Measurements from ENCODE around the gene RANBP10. TPM values are rescaled to one million over a fixed set of nuclear protein-coding genes. Genes with fewer than 3 reads are reported as not detected.

RANBP10 gene
- polyA plus RNA-seq, 2 donors: 8.4 to 10.2 TPM

DNA sequence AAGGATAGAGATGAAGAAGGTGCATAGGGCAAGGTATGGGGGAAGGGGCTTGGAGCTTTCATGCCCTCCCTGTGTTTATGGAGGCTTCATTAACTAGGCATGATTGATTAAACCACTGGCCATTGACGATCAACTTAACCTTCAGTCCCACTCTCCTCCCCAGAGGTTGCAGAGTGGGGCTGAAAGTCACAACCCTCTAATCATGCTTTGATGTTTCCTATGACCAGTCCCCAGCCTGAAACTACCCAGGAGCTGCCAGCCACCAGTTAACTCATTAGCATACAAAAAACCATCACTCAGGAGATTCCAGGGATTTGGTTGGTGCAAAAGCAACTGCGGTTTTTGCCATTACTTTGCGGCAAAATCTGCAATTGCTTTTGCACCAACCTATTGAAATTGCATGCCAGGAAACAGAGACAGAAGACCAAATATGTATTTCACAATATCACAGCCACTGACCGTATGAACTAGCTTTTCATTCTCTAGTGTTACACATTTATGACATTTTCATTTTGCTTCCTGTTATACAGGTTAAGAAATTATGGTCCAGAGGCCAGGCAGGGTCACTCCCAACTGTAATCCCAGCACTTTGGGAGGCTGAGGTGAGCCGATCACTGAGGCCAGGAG lies 92.6 kb downstream of the RANBP10 start:
- H3K4me3 ChIP-seq (ENCODE audit: low read depth in 1 of 2, low read length in 2 of 2): no peak overlapping the region
- peak overlapping the region in 1 of 2 donors; percentile 48 for H3K27ac ChIP-seq (ENCODE audit: low read depth in 2 of 2, low read length in 1 of 2)
- 78 to 79% methylated on average over 5 of the region's 5 CpGs for WGBS, 2 donors
- no peaks in the 10 kb centered on the region for H3K9me3 ChIP-seq (ENCODE audit: control insufficient read depth in 2 of 2, insufficient read depth in 1 of 2, low read depth in 1 of 2, low read length in 1 of 2)
- no peaks in the 10 kb centered on the region for H3K27me3 ChIP-seq (ENCODE audit: control insufficient read depth in 1 of 2, insufficient read depth in 2 of 2, low read length in 2 of 2)
- H3K4me1 ChIP-seq (ENCODE audit: control insufficient read depth in 2 of 2, insufficient read depth in 2 of 2, low read length in 1 of 2): peaks cover 0 to 5% of the 10 kb centered on the region in 2 donors
- H3K36me3 ChIP-seq (ENCODE audit: control insufficient read depth in 2 of 2, insufficient read depth in 2 of 2, low read length in 1 of 2): peaks cover 0 to 2% of the 10 kb centered on the region in 2 donors

DNA sequence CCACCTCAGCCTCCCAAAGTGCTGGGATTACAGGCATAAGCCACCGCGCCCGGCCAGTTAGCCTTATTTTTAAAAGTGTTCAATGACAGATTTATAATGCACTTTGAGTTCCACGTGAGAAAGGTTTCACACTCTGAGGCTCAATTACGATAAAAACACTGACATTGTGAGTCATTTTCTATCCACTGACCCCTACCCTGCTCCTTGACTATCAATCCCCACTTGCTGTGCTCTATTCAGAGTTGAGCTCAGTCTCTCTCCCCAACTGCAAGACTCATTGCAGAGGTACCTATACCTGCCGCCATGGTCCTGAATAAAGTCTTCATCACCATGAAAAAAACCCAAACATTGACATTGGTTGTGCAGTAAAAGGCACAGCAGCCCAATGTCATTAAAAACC lies 95.8 kb downstream of the RANBP10 start:
- 92 to 95% methylated on average over 6 of the region's 6 CpGs for WGBS, 2 donors
- Histone ChIP-seq H3K4me3 (ENCODE audit: low read depth in 1 of 2, low read length in 2 of 2) (no peak overlapping the region), H3K4me1 (ENCODE audit: control insufficient read depth in 2 of 2, insufficient read depth in 2 of 2, low read length in 1 of 2) (no peaks in the 10 kb centered on the region), H3K36me3 (ENCODE audit: control insufficient read depth in 2 of 2, insufficient read depth in 2 of 2, low read length in 1 of 2) (peaks cover 0 to 2% of the 10 kb centered on the region in 2 donors), H3K27me3 (ENCODE audit: control insufficient read depth in 1 of 2, insufficient read depth in 2 of 2, low read length in 2 of 2) (no peaks in the 10 kb centered on the region), H3K27ac (ENCODE audit: low read depth in 2 of 2, low read length in 1 of 2) (no peak overlapping the region), H3K9me3 (ENCODE audit: control insufficient read depth in 2 of 2, insufficient read depth in 1 of 2, low read depth in 1 of 2, low read length in 1 of 2) (no peaks in the 10 kb centered on the region)

DNA sequence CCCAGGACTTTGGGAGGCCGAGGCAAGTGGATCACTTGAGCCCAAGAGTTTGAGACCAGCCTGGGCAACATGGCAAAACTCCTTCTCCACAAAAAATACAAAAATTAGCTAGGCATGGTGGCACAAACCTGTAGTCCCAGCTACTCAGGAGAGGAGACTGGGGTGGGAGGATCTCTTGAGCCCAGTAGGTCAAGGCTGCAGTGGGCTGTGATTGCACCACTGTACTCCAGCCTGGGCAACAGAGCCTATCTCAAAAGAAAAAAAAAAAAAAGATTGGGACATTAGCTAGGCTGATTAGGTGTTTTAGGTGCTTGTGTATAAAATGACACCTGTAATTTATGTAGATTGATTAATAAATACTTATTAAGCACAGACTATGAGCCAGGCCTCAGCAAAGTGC lies 97.3 kb downstream of the RANBP10 start:
- H3K27ac ChIP-seq (ENCODE audit: low read depth in 2 of 2, low read length in 1 of 2): peak overlapping the region in 1 of 2 donors; percentile 8
- no peaks in the 10 kb centered on the region for H3K9me3 ChIP-seq (ENCODE audit: control insufficient read depth in 2 of 2, insufficient read depth in 1 of 2, low read depth in 1 of 2, low read length in 1 of 2)
- H3K27me3 ChIP-seq (ENCODE audit: control insufficient read depth in 1 of 2, insufficient read depth in 2 of 2, low read length in 2 of 2): no peaks in the 10 kb centered on the region
- 92 to 93% methylated on average over 1 of the region's 1 CpG for WGBS, 2 donors
- peaks cover 0 to 2% of the 10 kb centered on the region in 2 donors for H3K36me3 ChIP-seq (ENCODE audit: control insufficient read depth in 2 of 2, insufficient read depth in 2 of 2, low read length in 1 of 2)
- H3K4me3 ChIP-seq (ENCODE audit: low read depth in 1 of 2, low read length in 2 of 2): no peak overlapping the region
- no peaks in the 10 kb centered on the region for H3K4me1 ChIP-seq (ENCODE audit: control insufficient read depth in 2 of 2, insufficient read depth in 2 of 2, low read length in 1 of 2)

DNA sequence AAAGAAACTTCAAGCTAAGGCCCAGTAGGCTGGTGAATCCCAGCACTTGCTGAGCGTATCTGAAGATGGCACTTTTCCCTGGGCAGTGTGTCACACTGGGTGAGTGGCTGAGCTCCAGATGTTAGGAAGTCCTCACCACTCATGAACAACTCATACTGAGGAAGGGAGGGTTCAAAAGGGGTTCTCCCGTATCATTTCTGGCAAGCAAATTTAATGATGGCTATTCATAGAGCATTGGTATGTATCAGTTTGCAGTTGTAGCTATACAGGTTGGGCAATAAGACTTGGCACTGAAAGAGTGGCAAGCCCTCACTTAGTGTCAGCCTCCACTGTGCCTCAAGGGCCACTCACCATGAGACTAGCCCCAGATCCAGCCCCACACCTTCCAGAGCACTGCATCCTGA lies 98.0 kb downstream of the RANBP10 start:
- 34 to 46% methylated on average over 2 of the region's 2 CpGs for WGBS, 2 donors
- Histone ChIP-seq H3K4me1 (ENCODE audit: control insufficient read depth in 2 of 2, insufficient read depth in 2 of 2, low read length in 1 of 2) (no peaks in the 10 kb centered on the region), H3K4me3 (ENCODE audit: low read depth in 1 of 2, low read length in 2 of 2) (no peak overlapping the region), H3K36me3 (ENCODE audit: control insufficient read depth in 2 of 2, insufficient read depth in 2 of 2, low read length in 1 of 2) (peaks cover 0 to 2% of the 10 kb centered on the region in 2 donors), H3K27me3 (ENCODE audit: control insufficient read depth in 1 of 2, insufficient read depth in 2 of 2, low read length in 2 of 2) (no peaks in the 10 kb centered on the region), H3K9me3 (ENCODE audit: control insufficient read depth in 2 of 2, insufficient read depth in 1 of 2, low read depth in 1 of 2, low read length in 1 of 2) (no peaks in the 10 kb centered on the region), H3K27ac (ENCODE audit: low read depth in 2 of 2, low read length in 1 of 2) (peak overlapping the region; percentile 38 to 74)

GRCh38 chr16:67707790-67708189 lies 98.6 kb downstream of the RANBP10 start:
- 97 to 98% methylated on average over 5 of the region's 5 CpGs for WGBS, 2 donors
- H3K4me3 ChIP-seq (ENCODE audit: low read depth in 1 of 2, low read length in 2 of 2): no peak overlapping the region
- no peaks in the 10 kb centered on the region for H3K27me3 ChIP-seq (ENCODE audit: control insufficient read depth in 1 of 2, insufficient read depth in 2 of 2, low read length in 2 of 2)
- H3K9me3 ChIP-seq (ENCODE audit: control insufficient read depth in 2 of 2, insufficient read depth in 1 of 2, low read depth in 1 of 2, low read length in 1 of 2): no peaks in the 10 kb centered on the region
- H3K36me3 ChIP-seq (ENCODE audit: control insufficient read depth in 2 of 2, insufficient read depth in 2 of 2, low read length in 1 of 2): no peaks in the 10 kb centered on the region
- H3K4me1 ChIP-seq (ENCODE audit: control insufficient read depth in 2 of 2, insufficient read depth in 2 of 2, low read length in 1 of 2): no peaks in the 10 kb centered on the region
- peak overlapping the region in 1 of 2 donors; percentile 15 for H3K27ac ChIP-seq (ENCODE audit: low read depth in 2 of 2, low read length in 1 of 2)

DNA sequence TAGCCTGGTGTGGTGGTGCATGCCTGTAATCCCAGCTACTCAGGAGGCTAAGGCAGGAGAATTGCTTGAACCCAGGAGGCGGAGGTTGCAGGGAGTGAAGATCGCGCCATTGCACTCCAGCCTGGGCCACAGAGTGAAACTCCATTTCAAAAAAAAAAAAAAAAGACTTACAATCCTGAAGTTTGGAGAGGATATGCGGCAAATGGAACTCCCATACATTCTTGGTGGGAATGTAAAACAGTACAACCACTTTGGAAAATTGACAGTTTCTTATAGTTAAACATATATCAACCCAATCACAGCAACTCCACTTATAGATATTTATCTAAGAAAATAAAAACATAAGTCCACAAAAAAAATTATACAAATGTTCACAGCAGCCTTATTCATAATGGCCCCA lies 99.2 kb downstream of the RANBP10 start:
- Histone ChIP-seq H3K4me3 (ENCODE audit: low read depth in 1 of 2, low read length in 2 of 2) (no peak overlapping the region), H3K36me3 (ENCODE audit: control insufficient read depth in 2 of 2, insufficient read depth in 2 of 2, low read length in 1 of 2) (no peaks in the 10 kb centered on the region), H3K9me3 (ENCODE audit: control insufficient read depth in 2 of 2, insufficient read depth in 1 of 2, low read depth in 1 of 2, low read length in 1 of 2) (no peaks in the 10 kb centered on the region), H3K4me1 (ENCODE audit: control insufficient read depth in 2 of 2, insufficient read depth in 2 of 2, low read length in 1 of 2) (no peaks in the 10 kb centered on the region), H3K27me3 (ENCODE audit: control insufficient read depth in 1 of 2, insufficient read depth in 2 of 2, low read length in 2 of 2) (no peaks in the 10 kb centered on the region), H3K27ac (ENCODE audit: low read depth in 2 of 2, low read length in 1 of 2) (no peak overlapping the region)
- whole genome bisulfite sequencing, 2 donors: 85 to 95% methylated on average over 4 of the region's 4 CpGs

DNA sequence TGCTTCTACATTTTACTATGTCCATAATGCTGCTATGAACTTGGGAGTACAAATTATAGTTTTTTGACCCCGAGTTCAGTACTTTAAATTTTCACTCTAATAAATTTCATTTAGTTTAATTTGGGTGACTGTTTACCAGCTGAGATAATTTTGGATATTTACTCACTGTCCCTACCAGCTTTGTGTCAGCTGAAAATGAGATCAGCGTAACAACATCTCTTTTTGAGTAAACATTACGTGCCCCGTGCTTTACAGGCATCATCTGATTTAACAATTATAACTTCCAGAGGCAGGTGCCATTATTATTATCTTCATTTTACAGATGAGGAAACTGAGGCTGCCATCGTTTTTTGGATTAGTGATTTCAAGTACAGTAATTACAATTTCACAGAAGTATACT lies 102.2 kb downstream of the RANBP10 start:
- H3K36me3 ChIP-seq (ENCODE audit: control insufficient read depth in 2 of 2, insufficient read depth in 2 of 2, low read length in 1 of 2): no peaks in the 10 kb centered on the region
- no peak overlapping the region for H3K4me3 ChIP-seq (ENCODE audit: low read depth in 1 of 2, low read length in 2 of 2)
- no peaks in the 10 kb centered on the region for H3K9me3 ChIP-seq (ENCODE audit: control insufficient read depth in 2 of 2, insufficient read depth in 1 of 2, low read depth in 1 of 2, low read length in 1 of 2)
- no peak overlapping the region for H3K27ac ChIP-seq (ENCODE audit: low read depth in 2 of 2, low read length in 1 of 2)
- H3K27me3 ChIP-seq (ENCODE audit: control insufficient read depth in 1 of 2, insufficient read depth in 2 of 2, low read length in 2 of 2): no peaks in the 10 kb centered on the region
- H3K4me1 ChIP-seq (ENCODE audit: control insufficient read depth in 2 of 2, insufficient read depth in 2 of 2, low read length in 1 of 2): no peaks in the 10 kb centered on the region
- WGBS, 2 donors: 89 to 93% methylated on average over 5 of the region's 5 CpGs

DNA sequence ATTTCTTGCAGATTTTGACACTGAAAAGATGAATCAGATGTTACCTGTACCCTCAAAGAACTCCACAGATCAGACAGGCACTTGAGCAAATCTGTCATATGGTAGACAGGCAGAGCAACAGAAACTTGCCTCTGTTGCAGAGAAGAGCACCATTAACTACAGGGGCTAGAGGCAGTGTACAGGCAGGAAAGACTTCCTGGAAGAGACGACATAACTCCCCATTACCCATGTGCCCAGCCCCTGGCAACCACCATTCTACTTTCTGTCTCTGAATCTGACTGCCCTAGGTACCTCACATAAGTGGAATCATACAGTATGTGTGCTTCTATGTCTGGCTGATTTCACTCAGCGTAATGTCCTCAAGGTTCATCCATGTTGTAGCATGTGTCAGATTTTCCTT lies 102.7 kb downstream of the RANBP10 start:
- no peak overlapping the region for H3K4me3 ChIP-seq (ENCODE audit: low read depth in 1 of 2, low read length in 2 of 2)
- H3K4me1 ChIP-seq (ENCODE audit: control insufficient read depth in 2 of 2, insufficient read depth in 2 of 2, low read length in 1 of 2): no peaks in the 10 kb centered on the region
- H3K27me3 ChIP-seq (ENCODE audit: control insufficient read depth in 1 of 2, insufficient read depth in 2 of 2, low read length in 2 of 2): no peaks in the 10 kb centered on the region
- no peaks in the 10 kb centered on the region for H3K36me3 ChIP-seq (ENCODE audit: control insufficient read depth in 2 of 2, insufficient read depth in 2 of 2, low read length in 1 of 2)
- H3K27ac ChIP-seq (ENCODE audit: low read depth in 2 of 2, low read length in 1 of 2): peak overlapping the region in 1 of 2 donors; percentile 0
- H3K9me3 ChIP-seq (ENCODE audit: control insufficient read depth in 2 of 2, insufficient read depth in 1 of 2, low read depth in 1 of 2, low read length in 1 of 2): no peaks in the 10 kb centered on the region
- 72 to 78% methylated on average over 2 of the region's 2 CpGs for WGBS, 2 donors

DNA sequence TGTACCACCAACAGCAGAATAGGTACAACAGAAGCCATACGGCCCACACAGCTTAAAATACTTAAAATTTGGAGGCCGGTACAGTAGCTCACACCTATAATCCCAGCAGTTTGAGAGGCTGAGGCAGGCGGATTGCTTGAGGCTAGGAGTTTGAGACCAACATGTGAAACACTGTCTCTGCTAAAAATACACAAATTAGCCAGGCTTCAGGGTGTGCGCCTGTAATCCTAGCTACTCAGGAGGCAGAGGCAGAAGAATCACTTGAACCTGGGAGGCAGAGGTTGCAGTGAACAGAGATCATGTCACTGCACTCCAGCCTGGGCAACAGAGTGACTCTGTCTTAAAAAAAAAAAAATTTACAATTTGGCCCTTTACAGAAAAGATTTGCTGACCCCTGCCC lies 104.2 kb downstream of the RANBP10 start:
- WGBS, 2 donors: 93 to 94% methylated on average over 4 of the region's 4 CpGs
- Histone ChIP-seq H3K27ac (ENCODE audit: low read depth in 2 of 2, low read length in 1 of 2) (no peak overlapping the region), H3K27me3 (ENCODE audit: control insufficient read depth in 1 of 2, insufficient read depth in 2 of 2, low read length in 2 of 2) (no peaks in the 10 kb centered on the region), H3K4me1 (ENCODE audit: control insufficient read depth in 2 of 2, insufficient read depth in 2 of 2, low read length in 1 of 2) (no peaks in the 10 kb centered on the region), H3K36me3 (ENCODE audit: control insufficient read depth in 2 of 2, insufficient read depth in 2 of 2, low read length in 1 of 2) (no peaks in the 10 kb centered on the region), H3K4me3 (ENCODE audit: low read depth in 1 of 2, low read length in 2 of 2) (no peak overlapping the region), H3K9me3 (ENCODE audit: control insufficient read depth in 2 of 2, insufficient read depth in 1 of 2, low read depth in 1 of 2, low read length in 1 of 2) (no peaks in the 10 kb centered on the region)

DNA sequence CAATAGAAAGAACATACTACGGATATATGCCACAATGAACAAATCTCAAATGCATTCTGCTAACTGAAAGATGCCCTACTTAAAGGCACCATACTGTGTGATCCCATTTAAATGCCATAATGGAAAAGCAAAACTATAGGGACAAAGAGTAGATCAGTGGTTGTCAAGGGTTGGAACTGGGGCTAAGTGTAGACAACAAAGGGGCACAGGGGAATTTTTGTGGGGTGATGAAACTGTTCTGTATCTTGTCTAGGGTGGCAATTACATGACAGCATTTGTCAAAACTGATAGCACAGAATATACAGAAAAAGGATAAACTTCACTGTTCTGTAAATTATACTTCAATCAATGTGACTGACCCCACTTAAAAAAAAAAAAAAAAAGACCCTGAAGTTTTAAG lies 104.9 kb downstream of the RANBP10 start:
- H3K27me3 ChIP-seq (ENCODE audit: control insufficient read depth in 1 of 2, insufficient read depth in 2 of 2, low read length in 2 of 2): no peaks in the 10 kb centered on the region
- H3K4me3 ChIP-seq (ENCODE audit: low read depth in 1 of 2, low read length in 2 of 2): no peak overlapping the region
- H3K4me1 ChIP-seq (ENCODE audit: control insufficient read depth in 2 of 2, insufficient read depth in 2 of 2, low read length in 1 of 2): no peaks in the 10 kb centered on the region
- H3K9me3 ChIP-seq (ENCODE audit: control insufficient read depth in 2 of 2, insufficient read depth in 1 of 2, low read depth in 1 of 2, low read length in 1 of 2): no peaks in the 10 kb centered on the region
- H3K36me3 ChIP-seq (ENCODE audit: control insufficient read depth in 2 of 2, insufficient read depth in 2 of 2, low read length in 1 of 2): no peaks in the 10 kb centered on the region
- WGBS, 2 donors: 90 to 93% methylated on average over 1 of the region's 1 CpG
- H3K27ac ChIP-seq (ENCODE audit: low read depth in 2 of 2, low read length in 1 of 2): no peak overlapping the region

Data from esophagus (tissue), 2 donors.